Activated CD4-positive, CD25-positive, alpha-beta regulatory T cell treated with anti-CD3 and anti-CD28 coated beads, Interleukin-2, amount 50 U/mL, for 72 hours (primary cell): Measurements from ENCODE around the gene ARMC3.

Source experiments
- DNase-seq: peaks from one replicate; pipeline ENCODE4 v3.0.0; 2021

Gene ARMC3

GRCh38 chr10:22998091-22998490, 70.2 kb downstream of the ARMC3 start:
- DNase-seq, result no peak

GRCh38 chr10:22999942-23000341, 72.1 kb downstream of the ARMC3 start:
- no peak for DNase-seq

- DNase-seq, result no peak
Observed at GRCh38 chr10:23001901-23002516, 74.2 kb downstream of the ARMC3 start.

GRCh38 chr10:23005150-23005549, 77.3 kb downstream of the ARMC3 start:
- DNase-seq, result no peak

- no peak for DNase-seq
Observed at GRCh38 chr10:23013581-23014335, 85.9 kb downstream of the ARMC3 start.

- no peak for DNase-seq
Observed at GRCh38 chr10:23015021-23015707, 87.3 kb downstream of the ARMC3 start.

GRCh38 chr10:23016636-23017035, 88.8 kb downstream of the ARMC3 start:
- no peak for DNase-seq

- no peak for DNase-seq
Observed at GRCh38 chr10:23019633-23020032, 91.8 kb downstream of the ARMC3 start.

GRCh38 chr10:23021430-23021829, 93.6 kb downstream of the ARMC3 start:
- no peak for DNase-seq

GRCh38 chr10:23024002-23024401, 96.1 kb downstream of the ARMC3 start:
- no peak for DNase-seq

DNA sequence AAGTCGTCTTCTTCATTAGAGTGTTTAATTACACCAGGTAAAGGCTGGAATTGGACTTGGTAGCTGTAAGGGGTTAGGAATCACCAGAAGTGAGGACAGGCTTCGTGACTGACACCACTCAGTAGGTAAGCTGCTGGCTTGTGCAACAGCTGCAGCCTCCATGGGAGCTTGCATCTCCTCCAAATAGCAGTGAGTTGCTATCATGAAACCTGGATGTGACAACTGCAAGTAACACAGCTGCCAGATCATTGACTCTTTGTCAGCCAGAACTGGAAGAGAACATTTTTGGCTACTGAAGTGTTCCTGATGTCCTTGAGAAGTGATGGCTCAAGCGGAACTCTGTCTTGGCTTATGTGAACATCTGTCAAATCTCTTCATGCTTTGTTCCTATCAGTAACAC, 103.5 kb downstream of the ARMC3 start:
- DNase-seq, result no peak

GRCh38 chr10:23034790-23035189, 106.9 kb downstream of the ARMC3 start:
- no peak for DNase-seq

DNA sequence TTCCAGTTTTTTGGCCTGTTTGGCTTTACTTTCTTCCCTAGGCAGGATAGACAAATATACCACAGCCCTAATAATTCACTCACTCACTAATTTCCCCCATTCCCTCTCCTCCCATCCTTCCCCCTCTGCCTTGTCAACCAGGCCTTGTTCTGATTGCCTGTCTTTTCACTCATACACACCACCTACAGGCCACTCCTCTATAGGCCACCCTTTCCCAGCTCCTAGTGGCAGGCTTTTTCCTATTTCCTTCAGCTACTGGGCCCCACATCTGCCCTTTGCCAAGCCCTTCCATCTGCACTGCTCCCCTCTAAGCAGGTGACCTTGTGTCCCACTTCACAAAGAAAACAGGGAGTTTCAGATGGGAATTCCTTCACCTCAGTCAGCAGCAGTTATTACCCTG, 107.7 kb downstream of the ARMC3 start:
- DNase-seq, result no peak

DNA sequence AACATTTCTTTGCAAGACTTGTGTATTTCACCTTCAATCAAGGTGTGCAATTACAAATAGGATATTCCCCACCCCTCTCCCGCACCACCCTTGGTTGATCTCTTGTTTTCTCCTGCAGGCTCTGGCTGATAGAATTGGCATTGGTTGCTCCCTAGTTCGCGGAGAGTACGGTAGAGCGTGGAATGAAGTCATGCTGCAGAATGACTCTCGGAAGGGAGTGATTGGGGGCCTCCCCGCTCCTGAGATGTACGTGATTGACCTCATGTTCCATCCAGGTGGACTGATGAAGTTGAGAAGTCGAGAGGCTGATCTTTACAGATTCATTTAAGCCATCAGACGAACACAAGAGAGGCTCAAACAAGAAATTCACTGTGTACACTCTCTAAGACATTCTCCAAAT, 109.3 kb downstream of the ARMC3 start:
- DNase-seq, result no peak

- DNase-seq, result no peak
Observed at GRCh38 chr10:23037561-23037960, 109.7 kb downstream of the ARMC3 start.

DNA sequence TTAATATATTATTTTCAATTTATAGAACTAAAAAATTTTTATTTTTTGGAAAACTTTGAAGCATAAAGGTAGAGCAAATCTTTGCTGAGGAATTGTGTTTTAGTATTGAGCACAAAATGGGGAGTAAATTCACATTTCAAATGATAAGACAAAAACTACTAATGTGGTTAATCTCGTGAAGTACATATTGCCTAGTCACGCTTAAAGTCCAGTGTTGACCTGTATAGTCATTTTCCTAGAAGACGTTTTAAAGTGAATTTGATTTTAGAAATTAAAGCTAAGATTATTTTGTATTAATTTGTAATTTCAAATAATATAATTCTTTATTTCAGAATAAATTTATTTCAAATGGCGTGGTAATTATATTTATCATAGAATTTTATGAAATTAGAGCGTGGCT, 110.3 kb downstream of the ARMC3 start:
- no peak for DNase-seq

- DNase-seq, result no peak
Observed at GRCh38 chr10:23040002-23040401, 112.1 kb downstream of the ARMC3 start.

GRCh38 chr10:23046027-23046426, 118.2 kb downstream of the ARMC3 start:
- no peak for DNase-seq

DNA sequence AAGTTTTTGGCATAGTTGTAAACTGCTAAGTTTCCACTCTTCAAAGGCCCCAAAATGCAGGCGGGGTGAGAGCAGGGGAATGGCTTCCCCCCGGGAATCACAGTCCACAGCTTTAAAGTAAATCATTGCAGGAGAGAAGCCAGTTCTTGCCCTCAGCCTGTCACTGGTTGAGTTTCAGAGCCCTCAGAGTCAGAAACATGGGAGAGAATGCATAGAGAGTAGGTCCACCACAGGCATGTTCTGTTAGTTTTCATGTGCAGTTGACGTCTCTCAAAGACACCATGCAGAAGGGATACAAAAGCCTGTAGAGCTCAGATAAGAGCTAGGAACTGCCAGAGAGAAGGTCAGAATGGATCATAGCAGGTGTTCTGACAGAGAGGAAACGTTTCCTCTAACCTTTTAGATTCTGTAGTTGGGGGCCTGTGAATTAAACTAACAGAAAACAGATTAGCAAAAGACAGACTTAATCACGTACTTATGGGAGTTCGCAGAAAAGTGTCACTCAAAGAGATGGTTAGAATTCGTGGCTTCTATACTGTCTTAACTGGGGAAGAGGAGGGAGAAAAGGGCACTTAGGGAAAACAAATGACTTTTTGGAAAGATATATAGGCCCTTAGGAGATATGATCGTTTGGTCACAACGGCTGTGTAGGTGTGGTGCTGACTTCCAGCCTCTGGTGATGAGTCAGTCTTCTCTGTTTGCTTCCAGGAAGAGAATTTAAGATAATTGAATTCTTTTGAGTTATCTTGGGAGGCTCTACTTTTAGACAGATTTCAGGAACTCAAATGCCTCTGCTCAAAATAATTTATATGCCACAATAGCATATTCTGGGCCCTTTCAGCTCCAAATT, 119.6 kb downstream of the ARMC3 start:
- no peak for DNase-seq

GRCh38 chr10:23048191-23048590, 120.3 kb downstream of the ARMC3 start:
- DNase-seq, result no peak

DNA sequence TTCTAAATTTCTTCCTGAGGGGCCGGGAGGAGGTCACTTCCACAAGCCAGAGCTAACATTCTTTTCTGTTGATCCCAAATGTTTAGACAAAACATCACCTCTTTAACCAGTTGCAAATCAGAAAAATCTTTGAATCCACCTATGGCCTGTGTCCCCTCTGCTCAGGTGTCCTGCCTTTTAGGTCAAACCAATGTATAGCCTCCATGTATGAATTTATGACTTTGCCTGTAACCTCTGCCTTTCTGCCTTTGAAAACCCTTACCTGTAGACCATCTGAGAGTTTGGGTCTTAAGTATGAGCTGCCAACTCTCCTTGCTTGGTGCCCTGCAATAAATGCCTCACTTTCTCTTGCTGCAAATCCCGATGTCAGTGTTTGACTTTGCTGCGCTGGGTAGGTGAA, 123.4 kb downstream of the ARMC3 start:
- no peak for DNase-seq

DNA sequence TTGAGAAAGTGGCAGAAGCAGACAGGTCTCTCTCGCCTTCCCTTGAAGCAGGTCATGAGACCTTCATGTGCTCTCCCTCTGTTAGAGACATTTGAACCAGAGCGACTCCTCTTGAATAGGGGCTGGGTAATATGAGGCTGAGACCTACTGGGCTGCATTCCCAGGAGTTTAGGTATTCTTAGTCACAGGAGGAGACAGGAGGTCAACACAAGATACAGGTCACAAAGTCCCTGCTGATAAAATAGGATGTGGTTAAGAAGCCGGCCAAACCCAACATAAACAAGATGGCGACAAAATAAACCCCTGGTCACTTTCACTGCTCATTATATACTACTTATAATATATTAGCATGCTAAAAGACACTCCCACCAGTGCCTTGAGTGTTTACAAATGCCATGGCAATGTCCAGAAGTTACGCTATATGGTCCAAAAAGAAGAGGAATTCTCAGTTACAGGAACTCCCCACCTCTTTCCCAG, 124.0 kb downstream of the ARMC3 start:
- DNase-seq, result no peak

- DNase-seq, result no peak
Observed at GRCh38 chr10:23053036-23053435, 125.2 kb downstream of the ARMC3 start.
